Measurements from ENCODE around the gene SNRPA.
"Not testable (repeated sequence)": the region's sequence is repeated elsewhere in the genome, so short reads cannot be mapped to it uniquely, and the experiment has no call there.

The SNRPA gene

GRCh38 chr19:40768869-40769268, 17.9 kb downstream of the SNRPA start:
- Histone ChIP-seq H3K9me3 (ENCODE audit: insufficient read depth, low read depth, low read length) (no peaks in the 10 kb centered on the region), H3K9me2 (replicated peaks; ENCODE audit: low read depth, low read length) (no peaks in the 10 kb centered on the region), H3K36me3 (ENCODE audit: insufficient read depth, low read length) (peaks cover 27% of the 10 kb centered on the region; the same call in 1 of the 2 replicates), H4K20me1 (ENCODE audit: insufficient read depth, low read length, poor library complexity, severe bottlenecking) (no peaks in the 10 kb centered on the region), H3K9ac (ENCODE audit: low read depth, low read length, poor library complexity, severe bottlenecking) (no peak overlapping the region), H2AFZ (ENCODE audit: low read length) (no peak overlapping the region), H3K79me2 (ENCODE audit: insufficient read depth, low read length) (no peaks in the 10 kb centered on the region), H3K27me3 (ENCODE audit: insufficient read depth, low read length, poor library complexity, severe bottlenecking) (no peaks in the 10 kb centered on the region), H3K4me1 (ENCODE audit: insufficient read depth, low read length, poor library complexity, severe bottlenecking) (peaks cover 4% of the 10 kb centered on the region), H3K4me2 (ENCODE audit: low read depth, low read length, poor library complexity, severe bottlenecking) (no peak overlapping the region), H3F3A (ENCODE audit: low read depth) (0 out of 2 replicates have a peak, but pooled peaks cover 4% of the 10 kb centered on the region), H3K4me3 (ENCODE audit: low read length, poor library complexity, severe bottlenecking) (no peak overlapping the region)
- TF ChIP-seq EZH2phosphoT487 (IDR thresholded peaks at IDR 0.05; ENCODE audit: borderline replicate concordance), result no peak
- TF ChIP-seq CTCF (conservative IDR thresholded peaks at IDR 0.05; ENCODE audit: low read length), result no peak

- H3K4me3 ChIP-seq (ENCODE audit: low read length, poor library complexity, severe bottlenecking); H4K20me1 ChIP-seq (ENCODE audit: insufficient read depth, low read length, poor library complexity, severe bottlenecking); H3K9me3 ChIP-seq (ENCODE audit: insufficient read depth, low read depth, low read length); H3K79me2 ChIP-seq (ENCODE audit: insufficient read depth, low read length); H3K27me3 ChIP-seq (ENCODE audit: insufficient read depth, low read length, poor library complexity, severe bottlenecking); H2AFZ ChIP-seq (ENCODE audit: low read length); H3K9me2 ChIP-seq (replicated peaks; ENCODE audit: low read depth, low read length); H3K4me2 ChIP-seq (ENCODE audit: low read depth, low read length, poor library complexity, severe bottlenecking); H3F3A ChIP-seq (ENCODE audit: low read depth); H3K36me3 ChIP-seq (ENCODE audit: insufficient read depth, low read length): not testable (repeated sequence)
- H3K4me1 ChIP-seq (ENCODE audit: insufficient read depth, low read length, poor library complexity, severe bottlenecking), result peaks cover 11% of the 10 kb centered on the region
- peak overlapping the region; percentile 42 for H3K9ac ChIP-seq (ENCODE audit: low read depth, low read length, poor library complexity, severe bottlenecking)
Measured at GRCh38 chr19:40771101-40771862, 20.3 kb downstream of the SNRPA start.

- Histone ChIP-seq H3K4me1 (ENCODE audit: insufficient read depth, low read length, poor library complexity, severe bottlenecking) (peaks cover 28% of the 10 kb centered on the region), H3K27me3 (ENCODE audit: insufficient read depth, low read length, poor library complexity, severe bottlenecking) (no peaks in the 10 kb centered on the region), H3K9ac (ENCODE audit: low read depth, low read length, poor library complexity, severe bottlenecking) (peak within 1 kb of the TSS; percentile 51), H3K9me3 (ENCODE audit: insufficient read depth, low read depth, low read length) (no peaks in the 10 kb centered on the region), H4K20me1 (ENCODE audit: insufficient read depth, low read length, poor library complexity, severe bottlenecking) (no peaks in the 10 kb centered on the region), H3K36me3 (ENCODE audit: insufficient read depth, low read length) (no peaks in the 10 kb centered on the region), H3K4me3 (ENCODE audit: low read length, poor library complexity, severe bottlenecking) (peak within 1 kb of the TSS; percentile 81), H3K9me2 (replicated peaks; ENCODE audit: low read depth, low read length) (no peaks in the 10 kb centered on the region), H3K4me2 (ENCODE audit: low read depth, low read length, poor library complexity, severe bottlenecking) (no peak within 1 kb of the TSS), H3K79me2 (ENCODE audit: insufficient read depth, low read length) (no peaks in the 10 kb centered on the region; the same call in 1 of the 2 replicates), H2AFZ (ENCODE audit: low read length) (no peak within 1 kb of the TSS), H3F3A (ENCODE audit: low read depth) (peaks cover 13% of the 10 kb centered on the region)
- no peak for TF ChIP-seq EZH2phosphoT487 (IDR thresholded peaks at IDR 0.05; ENCODE audit: borderline replicate concordance)
- TF ChIP-seq CTCF (conservative IDR thresholded peaks at IDR 0.05; ENCODE audit: low read length), result no peak
Measured at GRCh38 chr19:40774916-40775631, 24.1 kb downstream of the SNRPA start, which contains the start of gene MIA. Gene MIA, plus strand, starts transcription at chr19:40775521. Its CDS starts 22 bp downstream, at chr19:40775543.

Data from Loucy (cell line).